GM19438 (cell line): ENCODE data around the gene ECM2.

Source experiments
- ATAC-seq: cut with Tn5 transposase; IDR thresholded peaks from one replicate; pipeline ENCODE4 v1.9.1; 2021; ENCODE audit warnings: low read depth; ENCODE audit not compliant: unreplicated experiment

Gene ECM2

GRCh38 chr9:92476962-92477361, 58.8 kb downstream of the ECM2 start:
- no peak for ATAC-seq

GRCh38 chr9:92474587-92474986, 61.2 kb downstream of the ECM2 start:
- no peak for ATAC-seq

- no peak for ATAC-seq
Observed at GRCh38 chr9:92468206-92468605, 67.6 kb downstream of the ECM2 start.

- ATAC-seq = no peak
Observed at GRCh38 chr9:92467511-92467910, 68.3 kb downstream of the ECM2 start.

- ATAC-seq = no peak
Observed at GRCh38 chr9:92467041-92467440, 68.7 kb downstream of the ECM2 start.

GRCh38 chr9:92463984-92464383, 71.8 kb downstream of the ECM2 start:
- no peak for ATAC-seq

- ATAC-seq = no peak
Observed at GRCh38 chr9:92463387-92463786, 72.4 kb downstream of the ECM2 start.

GRCh38 chr9:92457576-92457975, 78.2 kb downstream of the ECM2 start:
- ATAC-seq = no peak

- ATAC-seq = no peak
Observed at GRCh38 chr9:92455217-92455616, 80.6 kb downstream of the ECM2 start.

GRCh38 chr9:92446536-92446935, 89.3 kb downstream of the ECM2 start:
- no peak for ATAC-seq
